Left lung (tissue), 10 donors: ENCODE results near the gene CPNE1. TPM values are rescaled to one million over a fixed set of nuclear protein-coding genes. Genes with fewer than 3 reads are reported as not detected.

Experiments
- ATAC-seq: fragments of 200-7000 bp; cut with Tn5 transposase; one replicate; pipeline ENCODE4 v1.9.1; 2020; ENCODE audit warnings: moderate library complexity
- DNase-seq, 4 donors: peaks; one replicate each; pipeline ENCODE4 v3.0.0-alpha.2; 2013 to 2020
- H3K27ac ChIP-seq, 2 donors: fragments of 200-600 bp; sonication (generic) in 1 of 2; one replicate each; pipeline versions ENCODE4 v1.5.0 to v1.8.0; 2020 to 2021
- H3K27me3 ChIP-seq, 2 donors: fragments of 200-600 bp; sonication (generic) in 1 of 2; one replicate each; pipeline versions ENCODE4 v1.5.0 to v1.8.0; 2020 to 2021
- H3K36me3 ChIP-seq, 2 donors: fragments of 200-600 bp; sonication (generic) in 1 of 2; one replicate each; pipeline versions ENCODE4 v1.5.0 to v1.8.0; 2020 to 2021
- H3K4me1 ChIP-seq, 2 donors: fragments of 200-600 bp; one replicate each; pipeline ENCODE4 v1.8.0; 2021
- H3K4me3 ChIP-seq, 2 donors: fragments of 200-600 bp; sonication (generic) in 1 of 2; one replicate each; pipeline versions ENCODE4 v1.5.0 to v1.8.0; 2020 to 2021; ENCODE audit warnings: mild to moderate bottlenecking in 1 of 2
- H3K9me3 ChIP-seq, 2 donors: fragments of 200-600 bp; sonication (generic) in 1 of 2; one replicate each; pipeline versions ENCODE4 v1.5.0 to v1.8.0; 2020 to 2021
- CTCF ChIP-seq, 2 donors: fragments of 200-600 bp; sonication (generic) in 1 of 2; IDR thresholded peaks; one replicate each; pipeline versions ENCODE4 v1.5.0 to v1.8.0; 2021; ENCODE audit warnings: antibody characterized with exemption in 2 of 2
- intact Hi-C, 2 donors: fragments of 100-400 bp; cut with DNase I; formaldehyde crosslinking; loops; one replicate each; pipeline versions ENCODE4 v1.11.2 to v1.14.2; 2022
- polyA plus RNA-seq, 6 donors: library from polyadenylated mRNA; unstranded; fragments of 120-200 nt; gene quantifications; one replicate each; pipeline ENCODE4 v1.2.1, GENCODE V29; 2013; ENCODE audit not compliant: insufficient read length in 6 of 6
- total RNA-seq, 2 donors: library from RNA; stranded (reverse); fragmentation: NEBNext Ultra II Directional; extraction: Animal tissue kit (Norgen Biotek cat#: 25700); gene quantifications; one replicate each; pipeline ENCODE4 v1.2.1, GENCODE V29; 2021
- donor health status: DM: no; HTN: yes; CAD: no.
- donor health status: DM: no; HTN: no; CAD: no.

The CPNE1 gene
- total and polyA plus RNA-seq, 8 donors, result 149 to 272 (median 200) TPM

- intact Hi-C loops, result no loop called here
- Histone ChIP-seq H3K4me1 (peaks cover 0 to 11% of the 10 kb centered on the region in 2 donors), H3K9me3 (no peaks in the 10 kb centered on the region), H3K27ac (no peak overlapping the region), H3K36me3 (peaks cover 0 to 19% of the 10 kb centered on the region in 2 donors), H3K27me3 (no peaks in the 10 kb centered on the region), H3K4me3 (no peak overlapping the region)
- DNase-seq (peak in 1 of 4 donors; percentile 5), ATAC-seq (no peak)
- TF ChIP-seq CTCF (IDR thresholded peaks at IDR 0.05), result no peak
Observed at GRCh38 chr20:35636095-35636494, 28.6 kb downstream of the CPNE1 start.

DNA sequence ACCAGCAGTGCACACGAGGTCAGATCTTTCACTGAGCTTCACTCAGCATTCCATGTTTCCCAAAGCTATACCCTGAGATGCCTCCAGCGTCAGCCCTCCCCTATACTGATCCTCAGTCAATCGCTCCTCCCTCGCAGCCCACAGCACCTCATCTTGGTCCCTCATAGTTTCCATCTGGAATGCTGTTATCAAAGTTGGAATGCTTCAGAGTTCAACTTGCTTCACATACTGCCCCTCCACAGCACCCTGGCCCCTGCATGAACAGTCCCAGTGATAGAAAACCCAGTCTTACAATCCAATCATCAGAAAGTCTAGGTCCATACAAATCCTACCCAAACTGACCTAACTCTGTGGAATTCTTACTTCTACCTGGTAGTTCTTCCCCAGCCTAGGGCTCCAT lies 29.0 kb downstream of the CPNE1 start:
- TF ChIP-seq CTCF (IDR thresholded peaks at IDR 0.05), result no peak
- Histone ChIP-seq H3K27ac (no peak overlapping the region), H3K4me1 (peaks cover 0 to 11% of the 10 kb centered on the region in 2 donors), H3K4me3 (no peak overlapping the region), H3K9me3 (no peaks in the 10 kb centered on the region), H3K36me3 (peaks cover 0 to 23% of the 10 kb centered on the region in 2 donors), H3K27me3 (no peaks in the 10 kb centered on the region)
- intact Hi-C loops, result no loop called here
- DNase-seq (peak in 1 of 4 donors; percentile 58), ATAC-seq (no peak)

GRCh38 chr20:35632539-35633115 lies 32.1 kb downstream of the CPNE1 start:
- peaks cover 0 to 25% of the 10 kb centered on the region in 2 donors for H3K4me1 ChIP-seq
- DNase-seq, result no peak
- TF ChIP-seq CTCF (IDR thresholded peaks at IDR 0.05), result no peak
- H3K27me3 ChIP-seq, result no peaks in the 10 kb centered on the region
- no peak overlapping the region for H3K4me3 ChIP-seq
- peaks cover 0 to 54% of the 10 kb centered on the region in 2 donors for H3K36me3 ChIP-seq
- H3K27ac ChIP-seq, result no peak overlapping the region
- H3K9me3 ChIP-seq, result no peaks in the 10 kb centered on the region
- ATAC-seq, result no peak
- intact Hi-C loops, result no loop called here

GRCh38 chr20:35630636-35631035 lies 34.1 kb downstream of the CPNE1 start:
- Histone ChIP-seq H3K27ac (no peak overlapping the region), H3K4me3 (no peak overlapping the region), H3K4me1 (peaks cover 0 to 16% of the 10 kb centered on the region in 2 donors), H3K9me3 (no peaks in the 10 kb centered on the region), H3K27me3 (no peaks in the 10 kb centered on the region), H3K36me3 (peaks cover 0 to 73% of the 10 kb centered on the region in 2 donors)
- no peak for TF ChIP-seq CTCF (IDR thresholded peaks at IDR 0.05)
- intact Hi-C loops, result no loop called here
- ATAC-seq (no peak), DNase-seq (no peak)

GRCh38 chr20:35629427-35630145 lies 35.1 kb downstream of the CPNE1 start:
- DNase-seq, result no peak

More at GRCh38 chr20:35629427-35630145, 35.1 kb downstream of the CPNE1 start:
- no peak for TF ChIP-seq CTCF (IDR thresholded peaks at IDR 0.05)
- H3K27ac ChIP-seq, result peak overlapping the region in 1 of 2 donors; percentile 60
- peak; percentile 66 for ATAC-seq
- no peak overlapping the region for H3K4me3 ChIP-seq
- H3K36me3 ChIP-seq, result peaks cover 0 to 84% of the 10 kb centered on the region in 2 donors
- intact Hi-C loops, result no loop called here
- no peaks in the 10 kb centered on the region for H3K27me3 ChIP-seq
- no peaks in the 10 kb centered on the region for H3K9me3 ChIP-seq
- H3K4me1 ChIP-seq, result peaks cover 0 to 14% of the 10 kb centered on the region in 2 donors
